T-cell (primary cell): ENCODE data around the gene ADARB2. TPM values are rescaled to one million over a fixed set of nuclear protein-coding genes. Genes with fewer than 3 reads are reported as not detected.

Experiments used
- ATAC-seq, 4 experiments: fragments of 200-7000 bp in 3 of 4; fragments of 150-1000 bp in 1 of 4; cut with Tn5 transposase; replicated peaks in 1 of 4; 1 replicate in 3 of 4; 2 replicates in 1 of 4; pipeline ENCODE4 v1.10.0; 2021; ENCODE audit warnings: moderate library complexity in 3 of 4, mild to moderate bottlenecking in 2 of 4, moderate number of reproducible peaks in 1 of 4
- CTCF ChIA-PET, 2 donors: fragments of 300-600 bp; sonication (Branson Sonifier 250); formaldehyde crosslinking; loops; one replicate each; lab custom pipeline; 2022; ENCODE audit warnings: antibody characterized with exemption in 2 of 2; lab: Charles Lee
- POLR2A ChIA-PET, 2 donors: fragments of 300-600 bp; sonication (Branson Sonifier 250); formaldehyde crosslinking; loops; one replicate each; lab custom pipeline; 2022; ENCODE audit warnings: antibody characterized with exemption in 2 of 2; lab: Charles Lee
- DNase-seq, 35 experiments: peaks; one replicate each; pipeline versions ENCODE4 v3.0.0 to v3.0.0-alpha.2; 2013 to 2023
- H3K27ac ChIP-seq: one replicate; pipeline ENCODE4 v1.5.1; 2013; ENCODE audit warnings: low read length
- H3K27me3 ChIP-seq, 2 experiments: replicated peaks in 1 of 2; 1 replicate in 1 of 2; 2 replicates in 1 of 2; pipeline versions ENCODE4 v1.6.1 to v1.7.0; 2013; ENCODE audit warnings: low read length in 1 of 2, mixed read lengths in 1 of 2; ENCODE audit not compliant: control insufficient read depth in 2 of 2, insufficient read depth in 2 of 2; ENCODE audit errors: extremely low read depth in 1 of 2
- H3K36me3 ChIP-seq, 2 donors: 1 replicate in 1 of 2; 2 replicates in 1 of 2; pipeline versions ENCODE4 v1.6.1 to v1.7.0; 2013; ENCODE audit warnings: low read length in 1 of 2; ENCODE audit not compliant: control insufficient read depth in 2 of 2, insufficient read depth in 1 of 2; ENCODE audit errors: extremely low read depth in 1 of 2
- H3K4me1 ChIP-seq, 2 experiments: 1 replicate in 1 of 2; 2 replicates in 1 of 2; pipeline versions ENCODE4 v1.6.1 to v1.7.0; 2013; ENCODE audit warnings: low read length in 2 of 2, mixed read lengths in 1 of 2; ENCODE audit not compliant: insufficient read depth in 2 of 2, control insufficient read depth in 1 of 2; ENCODE audit errors: extremely low read depth in 1 of 2
- H3K4me3 ChIP-seq, 2 donors: 1 replicate in 1 of 2; 2 replicates in 1 of 2; pipeline versions ENCODE4 v1.5.1 to v1.7.0; 2013; ENCODE audit warnings: mild to moderate bottlenecking in 2 of 2, low read length in 1 of 2, moderate library complexity in 1 of 2; ENCODE audit not compliant: control insufficient read depth in 1 of 2; ENCODE audit errors: extremely low read depth in 1 of 2
- H3K9me3 ChIP-seq: 2 replicates; pipeline ENCODE4 v1.7.0; 2013
- H3K27ac Mint-ChIP-seq, 2 donors: one replicate each; pipeline ENCODE4 v1.8.0; 2020 to 2021; ENCODE audit warnings: mild to moderate bottlenecking in 2 of 2, mixed read lengths in 2 of 2
- H3K27me3 Mint-ChIP-seq, 2 donors: one replicate each; pipeline ENCODE4 v1.8.0; 2021 to 2022; ENCODE audit warnings: mixed read lengths in 2 of 2
- H3K36me3 Mint-ChIP-seq: one replicate; pipeline ENCODE4 v1.8.0; 2021; ENCODE audit warnings: mixed read lengths
- H3K4me1 Mint-ChIP-seq, 3 donors: one replicate each; pipeline ENCODE4 v1.8.0; 2020 to 2022; ENCODE audit warnings: mixed read lengths in 3 of 3, mild to moderate bottlenecking in 1 of 3
- H3K4me3 Mint-ChIP-seq, 3 donors: one replicate each; pipeline ENCODE4 v1.8.0; 2020 to 2022; ENCODE audit warnings: mild to moderate bottlenecking in 3 of 3, mixed read lengths in 3 of 3, moderate library complexity in 3 of 3
- H3K9me3 Mint-ChIP-seq, 3 donors: one replicate each; pipeline ENCODE4 v1.8.0; 2020 to 2022; ENCODE audit warnings: mixed read lengths in 3 of 3
- WGBS: methylation state at CpG from one replicate; pipeline ENCODE4 v1.1.5; 2013; ENCODE audit warnings: missing lambda C conversion rate; ENCODE audit not compliant: insufficient coverage; 5-methylcytosine and 5-hydroxymethylcytosine counted together
- total RNA-seq, 35 experiments: library from RNA in 6 of 35; stranded (reverse) in 6 of 35; fragments of 120-200 nt in 1 of 35; gene quantifications; one replicate each; pipeline versions ENCODE4 v1.2.1 to v1.2.4 and lab custom pipeline; 2013 to 2026

ADARB2 gene
- total RNA-seq, 5 donors from 2014 or later (not counting 1 experiment from before 2014, with no cell fraction given): 0.07 to 4.0 (median 0.41) TPM

- no peaks in the 10 kb centered on the region for H3K9me3 ChIP-seq
- no peaks in the 10 kb centered on the region for H3K4me1 ChIP-seq
- WGBS: 75% methylated on average over 7 of the region's 7 CpGs
- Mint-ChIP-seq H3K27me3 (peaks cover 0 to 4% of the 10 kb centered on the region in 2 donors), H3K9me3 (peaks cover 0 to 6% (median 0%) of the 10 kb centered on the region in 3 donors), H3K36me3 (no peaks in the 10 kb centered on the region), H3K4me3 (no peak overlapping the region), H3K27ac (no peak overlapping the region), H3K4me1 (peaks cover 0 to 8% (median 0%) of the 10 kb centered on the region in 3 donors)
- H3K36me3 ChIP-seq: no peaks in the 10 kb centered on the region
- ChIA-PET POLR2A (no interaction called here), CTCF (no interaction called here)
- DNase-seq (no peak), ATAC-seq (no peak)
- peaks cover 0 to 16% of the 10 kb centered on the region in 2 experiments for H3K27me3 ChIP-seq
- H3K4me3 ChIP-seq: no peak overlapping the region
- H3K27ac ChIP-seq: no peak overlapping the region
Observed at GRCh38 chr10:1548146-1548545, 189.2 kb downstream of the ADARB2 start.

GRCh38 chr10:1546431-1547110 lies 190.8 kb downstream of the ADARB2 start:
- no peak overlapping the region for H3K4me3 Mint-ChIP-seq
- no peaks in the 10 kb centered on the region for H3K4me1 ChIP-seq
- no peak overlapping the region for H3K4me3 ChIP-seq
- no peaks in the 10 kb centered on the region for H3K36me3 Mint-ChIP-seq
- peaks cover 0 to 8% (median 0%) of the 10 kb centered on the region in 3 donors for H3K4me1 Mint-ChIP-seq
- WGBS: 82% methylated on average over 14 of the region's 19 CpGs
- H3K36me3 ChIP-seq: no peaks in the 10 kb centered on the region
- no peak overlapping the region for H3K27ac ChIP-seq
- peaks cover 0 to 4% of the 10 kb centered on the region in 2 donors for H3K27me3 Mint-ChIP-seq
- POLR2A ChIA-PET: no interaction called here
- H3K9me3 Mint-ChIP-seq: peaks cover 0 to 6% (median 0%) of the 10 kb centered on the region in 3 donors
- H3K27ac Mint-ChIP-seq: no peak overlapping the region
- H3K27me3 ChIP-seq: peaks cover 0 to 13% of the 10 kb centered on the region in 2 experiments
- CTCF ChIA-PET: no interaction called here
- no peak for DNase-seq
- ATAC-seq: no peak
- no peaks in the 10 kb centered on the region for H3K9me3 ChIP-seq

GRCh38 chr10:1545524-1545923 lies 191.8 kb downstream of the ADARB2 start:
- 64% methylated on average over 6 of the region's 7 CpGs for WGBS
- H3K4me3 Mint-ChIP-seq: no peak overlapping the region

GRCh38 chr10:1544929-1545328 lies 192.4 kb downstream of the ADARB2 start:
- peaks cover 0 to 1% (median 0%) of the 10 kb centered on the region in 3 donors for H3K4me1 Mint-ChIP-seq
- H3K36me3 Mint-ChIP-seq: no peaks in the 10 kb centered on the region
- ChIA-PET POLR2A (no interaction called here), CTCF (no interaction called here)
- H3K4me1 ChIP-seq: no peaks in the 10 kb centered on the region
- no peak overlapping the region for H3K27ac ChIP-seq
- WGBS: no CpG with 5 or more reads among the region's 2 CpGs
- no peak for DNase-seq
- H3K36me3 ChIP-seq: no peaks in the 10 kb centered on the region
- H3K27me3 Mint-ChIP-seq: peaks cover 0 to 4% of the 10 kb centered on the region in 2 donors
- H3K27me3 ChIP-seq: peaks cover 0 to 13% of the 10 kb centered on the region in 2 experiments
- H3K27ac Mint-ChIP-seq: no peak overlapping the region
- peaks cover 0 to 6% (median 0%) of the 10 kb centered on the region in 3 donors for H3K9me3 Mint-ChIP-seq
- no peak overlapping the region for H3K4me3 ChIP-seq
- no peak for ATAC-seq
- no peaks in the 10 kb centered on the region for H3K9me3 ChIP-seq
- no peak overlapping the region for H3K4me3 Mint-ChIP-seq

More at GRCh38 chr10:1545524-1545923, 191.8 kb downstream of the ADARB2 start:
- Histone ChIP-seq H3K4me1 (no peaks in the 10 kb centered on the region), H3K4me3 (no peak overlapping the region), H3K9me3 (no peaks in the 10 kb centered on the region), H3K36me3 (no peaks in the 10 kb centered on the region), H3K27me3 (peaks cover 0 to 13% of the 10 kb centered on the region in 2 experiments), H3K27ac (no peak overlapping the region)
- Mint-ChIP-seq H3K27ac (no peak overlapping the region), H3K36me3 (no peaks in the 10 kb centered on the region), H3K9me3 (peaks cover 0 to 6% (median 0%) of the 10 kb centered on the region in 3 donors), H3K4me1 (peaks cover 0 to 7% (median 0%) of the 10 kb centered on the region in 3 donors), H3K27me3 (peaks cover 0 to 4% of the 10 kb centered on the region in 2 donors)
- POLR2A ChIA-PET: no interaction called here
- CTCF ChIA-PET: no interaction called here
- no peak for ATAC-seq
- no peak for DNase-seq

GRCh38 chr10:1544209-1544673 lies 193.1 kb downstream of the ADARB2 start:
- Histone ChIP-seq H3K4me3 (no peak overlapping the region), H3K36me3 (no peaks in the 10 kb centered on the region), H3K27me3 (peaks cover 0 to 13% of the 10 kb centered on the region in 2 experiments), H3K9me3 (no peaks in the 10 kb centered on the region), H3K27ac (no peak overlapping the region), H3K4me1 (no peaks in the 10 kb centered on the region)
- POLR2A ChIA-PET: no interaction called here
- Mint-ChIP-seq H3K9me3 (peaks cover 0 to 6% (median 0%) of the 10 kb centered on the region in 3 donors), H3K36me3 (no peaks in the 10 kb centered on the region), H3K27me3 (peaks cover 0 to 4% of the 10 kb centered on the region in 2 donors), H3K4me3 (no peak overlapping the region), H3K4me1 (no peaks in the 10 kb centered on the region), H3K27ac (no peak overlapping the region)
- CTCF ChIA-PET: no interaction called here
- WGBS: 75% methylated on average over 10 of the region's 13 CpGs
- no peak for ATAC-seq
- no peak for DNase-seq

GRCh38 chr10:1543596-1543995 lies 193.7 kb downstream of the ADARB2 start:
- Mint-ChIP-seq H3K4me3 (no peak overlapping the region), H3K4me1 (no peaks in the 10 kb centered on the region), H3K36me3 (no peaks in the 10 kb centered on the region), H3K27me3 (peaks cover 0 to under 1% of the 10 kb centered on the region in 2 donors), H3K27ac (no peak overlapping the region), H3K9me3 (peaks cover 0 to 4% (median 0%) of the 10 kb centered on the region in 3 donors)
- no peaks in the 10 kb centered on the region for H3K9me3 ChIP-seq
- no peaks in the 10 kb centered on the region for H3K36me3 ChIP-seq
- ATAC-seq (no peak), DNase-seq (no peak)
- 77% methylated on average over 5 of the region's 11 CpGs for WGBS
- H3K4me1 ChIP-seq: no peaks in the 10 kb centered on the region
- no peak overlapping the region for H3K27ac ChIP-seq
- H3K4me3 ChIP-seq: no peak overlapping the region
- CTCF ChIA-PET: no interaction called here
- H3K27me3 ChIP-seq: peaks cover 0 to 14% of the 10 kb centered on the region in 2 experiments
- POLR2A ChIA-PET: no interaction called here
